ENCODE data around the gene GNAZ.
"Not testable (repeated sequence)": the region's sequence is repeated elsewhere in the genome, so short reads cannot be mapped to it uniquely, and the experiment has no call there.

GNAZ gene

GRCh38 chr22:23036684-23037428 is 33.5 kb upstream of the GNAZ start:
- H3K27me3 Mint-ChIP-seq, result no peaks in the 10 kb centered on the region
- H3K4me1 Mint-ChIP-seq, result peaks cover 13% of the 10 kb centered on the region
- H3K9me3 Mint-ChIP-seq, result no peaks in the 10 kb centered on the region
- H3K36me3 Mint-ChIP-seq, result no peaks in the 10 kb centered on the region
- no peak overlapping the region for H3K27ac Mint-ChIP-seq
- H3K4me3 Mint-ChIP-seq, result no peak overlapping the region

- Mint-ChIP-seq H3K36me3 (no peaks in the 10 kb centered on the region), H3K4me1 (peaks cover 13% of the 10 kb centered on the region), H3K27ac (no peak overlapping the region)
Measured at GRCh38 chr22:23037429-23038333, 32.6 kb upstream of the GNAZ start.

GRCh38 chr22:23038334-23038642 is 32.0 kb upstream of the GNAZ start:
- H3K27me3 Mint-ChIP-seq, result no peaks in the 10 kb centered on the region
- H3K4me1 Mint-ChIP-seq, result peaks cover 13% of the 10 kb centered on the region
- no peak overlapping the region for H3K27ac Mint-ChIP-seq
- H3K36me3 Mint-ChIP-seq, result no peaks in the 10 kb centered on the region
- no peak overlapping the region for H3K4me3 Mint-ChIP-seq
- H3K9me3 Mint-ChIP-seq, result no peaks in the 10 kb centered on the region

More at GRCh38 chr22:23037429-23038333, 32.6 kb upstream of the GNAZ start:
- Mint-ChIP-seq H3K27me3 (no peaks in the 10 kb centered on the region), H3K4me3 (no peak overlapping the region), H3K9me3 (no peaks in the 10 kb centered on the region)

GRCh38 chr22:23038902-23039301 is 31.4 kb upstream of the GNAZ start:
- Mint-ChIP-seq H3K27me3 (no peaks in the 10 kb centered on the region), H3K4me3 (no peak overlapping the region), H3K36me3 (no peaks in the 10 kb centered on the region), H3K4me1 (peaks cover 13% of the 10 kb centered on the region), H3K27ac (no peak overlapping the region), H3K9me3 (no peaks in the 10 kb centered on the region)

GRCh38 chr22:23042179-23042578 is 28.1 kb upstream of the GNAZ start:
- peaks cover 3% of the 10 kb centered on the region for H3K27me3 Mint-ChIP-seq
- H3K9me3 Mint-ChIP-seq, result no peaks in the 10 kb centered on the region
- H3K4me1 Mint-ChIP-seq, result no peaks in the 10 kb centered on the region
- no peak overlapping the region for H3K4me3 Mint-ChIP-seq
- H3K27ac Mint-ChIP-seq, result no peak overlapping the region
- H3K36me3 Mint-ChIP-seq, result no peaks in the 10 kb centered on the region

- Mint-ChIP-seq H3K36me3 (no peaks in the 10 kb centered on the region), H3K4me1 (no peaks in the 10 kb centered on the region), H3K4me3 (no peak overlapping the region), H3K9me3 (no peaks in the 10 kb centered on the region), H3K27me3 (peaks cover 3% of the 10 kb centered on the region), H3K27ac (no peak overlapping the region)
Measured at GRCh38 chr22:23044570-23044969, 25.7 kb upstream of the GNAZ start.

- Mint-ChIP-seq H3K4me1 (no peaks in the 10 kb centered on the region), H3K9me3 (no peaks in the 10 kb centered on the region), H3K36me3 (no peaks in the 10 kb centered on the region), H3K4me3 (no peak overlapping the region), H3K27me3 (peaks cover 3% of the 10 kb centered on the region), H3K27ac (no peak overlapping the region)
Measured at GRCh38 chr22:23045461-23045860, 24.9 kb upstream of the GNAZ start.

GRCh38 chr22:23047265-23047664 is 23.1 kb upstream of the GNAZ start:
- Mint-ChIP-seq H3K4me1 (no peaks in the 10 kb centered on the region), H3K36me3 (no peaks in the 10 kb centered on the region), H3K4me3 (no peak overlapping the region), H3K9me3 (no peaks in the 10 kb centered on the region), H3K27ac (no peak overlapping the region), H3K27me3 (peaks cover 3% of the 10 kb centered on the region)

GRCh38 chr22:23047742-23048141 is 22.6 kb upstream of the GNAZ start:
- Mint-ChIP-seq H3K27me3 (peaks cover 3% of the 10 kb centered on the region), H3K4me1 (no peaks in the 10 kb centered on the region), H3K36me3 (no peaks in the 10 kb centered on the region), H3K27ac (no peak overlapping the region), H3K4me3 (no peak overlapping the region), H3K9me3 (no peaks in the 10 kb centered on the region)

- H3K27ac Mint-ChIP-seq, H3K4me1 Mint-ChIP-seq, H3K36me3 Mint-ChIP-seq, H3K4me3 Mint-ChIP-seq, H3K9me3 Mint-ChIP-seq, H3K27me3 Mint-ChIP-seq: not testable (repeated sequence)
Measured at GRCh38 chr22:23050546-23050945, 19.8 kb upstream of the GNAZ start.

GRCh38 chr22:23053051-23053707 is 17.1 kb upstream of the GNAZ start:
- Mint-ChIP-seq H3K36me3 (no peaks in the 10 kb centered on the region), H3K9me3 (no peaks in the 10 kb centered on the region), H3K4me1 (no peaks in the 10 kb centered on the region), H3K27ac (no peak overlapping the region), H3K4me3 (no peak overlapping the region), H3K27me3 (peaks cover 1% of the 10 kb centered on the region)

- Mint-ChIP-seq H3K27me3 (peaks cover 1% of the 10 kb centered on the region), H3K9me3 (no peaks in the 10 kb centered on the region), H3K4me1 (no peaks in the 10 kb centered on the region), H3K36me3 (no peaks in the 10 kb centered on the region), H3K27ac (peak overlapping the region; percentile 39), H3K4me3 (no peak overlapping the region)
Measured at GRCh38 chr22:23053912-23054530, 16.3 kb upstream of the GNAZ start.

- H3K36me3 Mint-ChIP-seq, result no peaks in the 10 kb centered on the region
- no peak overlapping the region for H3K4me3 Mint-ChIP-seq
- no peaks in the 10 kb centered on the region for H3K4me1 Mint-ChIP-seq
- peaks cover 1% of the 10 kb centered on the region for H3K27me3 Mint-ChIP-seq
- H3K9me3 Mint-ChIP-seq, result no peaks in the 10 kb centered on the region
- no peak overlapping the region for H3K27ac Mint-ChIP-seq
Measured at GRCh38 chr22:23054531-23055257, 15.6 kb upstream of the GNAZ start.

GRCh38 chr22:23055449-23056179 is 14.7 kb upstream of the GNAZ start:
- H3K9me3 Mint-ChIP-seq, result no peaks in the 10 kb centered on the region
- H3K27me3 Mint-ChIP-seq, result peaks cover 1% of the 10 kb centered on the region
- no peak overlapping the region for H3K27ac Mint-ChIP-seq
- H3K4me3 Mint-ChIP-seq, result no peak overlapping the region
- H3K36me3 Mint-ChIP-seq, result no peaks in the 10 kb centered on the region
- H3K4me1 Mint-ChIP-seq, result no peaks in the 10 kb centered on the region
